MCF 10A (cell line): ENCODE results near the gene AR. TPM values are rescaled to one million over a fixed set of nuclear protein-coding genes. Genes with fewer than 3 reads are reported as not detected.

Source experiments
- BruUV-seq: library from RNA; stranded (reverse); fragments of 400-500 nt; replicated peaks from 2 replicates; lab custom pipeline; 2021; lab: Mats Ljungman, UMichigan
- CTCF ChIA-PET: fragments of 300-600 bp; sonication (Branson Sonifier 250); formaldehyde crosslinking; extraction: SDS; loops from one replicate; lab custom pipeline; 2021; ENCODE audit warnings: antibody characterized with exemption, inconsistent platforms; lab: Yijun Ruan, JAX
- POLR2A ChIA-PET: fragments of 300-600, 350-650 bp; sonication (Branson Sonifier 250); formaldehyde crosslinking; extraction: SDS; loops from one replicate; lab custom pipeline; 2020; ENCODE audit warnings: antibody characterized with exemption, inconsistent platforms; lab: Yijun Ruan, JAX
- DNase-seq: peaks from one replicate; pipeline ENCODE4 v3.0.0-alpha.2; 2018; ENCODE audit not compliant: unreplicated experiment
- H3K27ac Mint-ChIP-seq: one replicate; pipeline ENCODE4 v1.8.0; 2022; ENCODE audit warnings: mild to moderate bottlenecking, low read depth, mixed read lengths; ENCODE audit not compliant: unreplicated experiment
- H3K27me3 Mint-ChIP-seq: one replicate; pipeline ENCODE4 v1.8.0; 2022; ENCODE audit warnings: mixed read lengths; ENCODE audit not compliant: insufficient read depth, unreplicated experiment
- H3K36me3 Mint-ChIP-seq: one replicate; pipeline ENCODE4 v1.8.0; 2022; ENCODE audit warnings: mild to moderate bottlenecking, moderate library complexity, mixed read lengths; ENCODE audit not compliant: insufficient read depth, unreplicated experiment
- H3K4me1 Mint-ChIP-seq: one replicate; pipeline ENCODE4 v1.8.0; 2022; ENCODE audit warnings: mixed read lengths; ENCODE audit not compliant: insufficient read depth, unreplicated experiment
- H3K4me3 Mint-ChIP-seq: one replicate; pipeline ENCODE4 v1.8.0; 2022; ENCODE audit warnings: mild to moderate bottlenecking, moderate library complexity, mixed read lengths; ENCODE audit not compliant: unreplicated experiment
- H3K9me3 Mint-ChIP-seq: one replicate; pipeline ENCODE4 v1.8.0; 2022; ENCODE audit warnings: mixed read lengths; ENCODE audit not compliant: unreplicated experiment
- intact Hi-C: fragments of 100-400 bp; cut with micrococcal nuclease; formaldehyde crosslinking; loops from 2 replicates; pipeline ENCODE4 v1.14.1; 2022
- total RNA-seq: library from RNA; stranded (reverse); gene quantifications from 2 replicates; pipeline ENCODE4 v1.2.3, GENCODE V29; 2022
- TF ChIP-seq, protein P1 (sequence below): fragments of 200-600 bp; IDR thresholded peaks from one replicate; pipeline ENCODE4 v1.8.0; 2022; ENCODE audit warnings: antibody characterized with exemption, mild to moderate bottlenecking; ENCODE audit not compliant: unreplicated experiment

Gene AR
- total RNA-seq, 1 experiment from 2014 or later, result not detected

DNA sequence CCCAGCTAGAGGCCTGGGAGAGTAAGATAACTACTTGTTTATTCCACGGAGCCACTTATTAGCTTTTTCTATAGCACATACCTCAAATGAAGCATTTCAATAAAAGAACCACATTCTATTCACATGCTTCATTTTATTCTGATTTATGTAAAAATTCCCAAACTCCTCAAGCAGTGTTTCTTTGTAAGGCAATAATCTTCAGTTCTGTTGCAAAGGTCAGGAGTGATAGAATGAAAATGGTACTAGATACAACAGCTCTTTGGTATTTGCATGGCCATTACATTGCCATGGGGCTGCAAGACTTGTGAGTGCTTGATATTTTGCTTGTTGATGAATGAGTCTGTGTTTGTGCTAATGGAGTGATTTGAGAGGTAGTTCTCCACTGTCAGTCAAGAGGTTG, 39.4 kb downstream of the AR start:
- H3K4me1 Mint-ChIP-seq, result no peaks in the 10 kb centered on the region
- no peak for DNase-seq
- no TSS peak for BruUV-seq
- peaks cover 8% of the 10 kb centered on the region for H3K9me3 Mint-ChIP-seq
- TF ChIP-seq, protein P1, sequence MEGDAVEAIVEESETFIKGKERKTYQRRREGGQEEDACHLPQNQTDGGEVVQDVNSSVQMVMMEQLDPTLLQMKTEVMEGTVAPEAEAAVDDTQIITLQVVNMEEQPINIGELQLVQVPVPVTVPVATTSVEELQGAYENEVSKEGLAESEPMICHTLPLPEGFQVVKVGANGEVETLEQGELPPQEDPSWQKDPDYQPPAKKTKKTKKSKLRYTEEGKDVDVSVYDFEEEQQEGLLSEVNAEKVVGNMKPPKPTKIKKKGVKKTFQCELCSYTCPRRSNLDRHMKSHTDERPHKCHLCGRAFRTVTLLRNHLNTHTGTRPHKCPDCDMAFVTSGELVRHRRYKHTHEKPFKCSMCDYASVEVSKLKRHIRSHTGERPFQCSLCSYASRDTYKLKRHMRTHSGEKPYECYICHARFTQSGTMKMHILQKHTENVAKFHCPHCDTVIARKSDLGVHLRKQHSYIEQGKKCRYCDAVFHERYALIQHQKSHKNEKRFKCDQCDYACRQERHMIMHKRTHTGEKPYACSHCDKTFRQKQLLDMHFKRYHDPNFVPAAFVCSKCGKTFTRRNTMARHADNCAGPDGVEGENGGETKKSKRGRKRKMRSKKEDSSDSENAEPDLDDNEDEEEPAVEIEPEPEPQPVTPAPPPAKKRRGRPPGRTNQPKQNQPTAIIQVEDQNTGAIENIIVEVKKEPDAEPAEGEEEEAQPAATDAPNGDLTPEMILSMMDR, result no peak
- ChIA-PET POLR2A (no interaction called here), CTCF (interaction anchor here (0.6 kb wide), 1 partner anchor 1251 kb away, joined by 3 read pairs; no protein-coding TSS in a partner anchor)
- intact Hi-C loops, result no loop called here
- H3K36me3 Mint-ChIP-seq, result no peaks in the 10 kb centered on the region
- no peak overlapping the region for H3K4me3 Mint-ChIP-seq
- no peak overlapping the region for H3K27ac Mint-ChIP-seq
- H3K27me3 Mint-ChIP-seq, result no peaks in the 10 kb centered on the region

DNA sequence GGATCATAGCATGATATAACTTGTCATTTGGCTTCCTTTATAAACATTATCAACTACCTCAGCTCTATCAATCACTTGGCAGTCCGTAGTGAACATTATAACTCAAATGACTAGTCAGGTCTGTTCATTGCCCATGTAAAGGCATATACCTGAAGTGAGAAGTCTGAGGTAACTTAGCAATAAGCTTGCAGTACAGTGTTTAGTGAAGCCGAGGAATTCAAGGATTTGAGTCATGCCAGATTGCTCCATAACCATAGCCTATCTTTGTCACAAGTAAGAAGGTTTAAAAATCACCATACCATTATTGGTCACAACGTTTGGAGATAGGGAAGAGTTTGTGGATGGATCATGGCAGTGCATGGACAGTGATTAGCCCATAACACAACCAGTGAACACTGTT, 41.6 kb downstream of the AR start:
- no peak overlapping the region for H3K27ac Mint-ChIP-seq
- no TSS peak for BruUV-seq
- H3K4me3 Mint-ChIP-seq, result no peak overlapping the region
- TF ChIP-seq, protein P1, result no peak
- ChIA-PET CTCF (interaction anchor here (0.6 kb wide), 1 partner anchor 1897 kb away, joined by 3 read pairs; no protein-coding TSS in a partner anchor), POLR2A (no interaction called here)
- H3K9me3 Mint-ChIP-seq, result peaks cover 8% of the 10 kb centered on the region
- H3K27me3 Mint-ChIP-seq, result no peaks in the 10 kb centered on the region
- intact Hi-C loops, result no loop called here
- H3K4me1 Mint-ChIP-seq, result peaks cover 6% of the 10 kb centered on the region
- peak; percentile 19 for DNase-seq
- no peaks in the 10 kb centered on the region for H3K36me3 Mint-ChIP-seq

- H3K27ac Mint-ChIP-seq, result no peak overlapping the region
- H3K4me3 Mint-ChIP-seq, result no peak overlapping the region
- intact Hi-C loops, result no loop called here
- peak; percentile 49 for DNase-seq
- no peaks in the 10 kb centered on the region for H3K27me3 Mint-ChIP-seq
- ChIA-PET POLR2A (no interaction called here), CTCF (interaction anchor here (0.6 kb wide), 1 partner anchor 556 kb away, joined by 3 read pairs; no protein-coding TSS in a partner anchor)
- H3K4me1 Mint-ChIP-seq, result peaks cover 6% of the 10 kb centered on the region
- peaks cover 8% of the 10 kb centered on the region for H3K9me3 Mint-ChIP-seq
- H3K36me3 Mint-ChIP-seq, result no peaks in the 10 kb centered on the region
- BruUV-seq, result no TSS peak
- TF ChIP-seq, protein P1, result no peak
These were observed 44.3 kb downstream of the AR start for GRCh38 chrX:67587946-67588624.

DNA sequence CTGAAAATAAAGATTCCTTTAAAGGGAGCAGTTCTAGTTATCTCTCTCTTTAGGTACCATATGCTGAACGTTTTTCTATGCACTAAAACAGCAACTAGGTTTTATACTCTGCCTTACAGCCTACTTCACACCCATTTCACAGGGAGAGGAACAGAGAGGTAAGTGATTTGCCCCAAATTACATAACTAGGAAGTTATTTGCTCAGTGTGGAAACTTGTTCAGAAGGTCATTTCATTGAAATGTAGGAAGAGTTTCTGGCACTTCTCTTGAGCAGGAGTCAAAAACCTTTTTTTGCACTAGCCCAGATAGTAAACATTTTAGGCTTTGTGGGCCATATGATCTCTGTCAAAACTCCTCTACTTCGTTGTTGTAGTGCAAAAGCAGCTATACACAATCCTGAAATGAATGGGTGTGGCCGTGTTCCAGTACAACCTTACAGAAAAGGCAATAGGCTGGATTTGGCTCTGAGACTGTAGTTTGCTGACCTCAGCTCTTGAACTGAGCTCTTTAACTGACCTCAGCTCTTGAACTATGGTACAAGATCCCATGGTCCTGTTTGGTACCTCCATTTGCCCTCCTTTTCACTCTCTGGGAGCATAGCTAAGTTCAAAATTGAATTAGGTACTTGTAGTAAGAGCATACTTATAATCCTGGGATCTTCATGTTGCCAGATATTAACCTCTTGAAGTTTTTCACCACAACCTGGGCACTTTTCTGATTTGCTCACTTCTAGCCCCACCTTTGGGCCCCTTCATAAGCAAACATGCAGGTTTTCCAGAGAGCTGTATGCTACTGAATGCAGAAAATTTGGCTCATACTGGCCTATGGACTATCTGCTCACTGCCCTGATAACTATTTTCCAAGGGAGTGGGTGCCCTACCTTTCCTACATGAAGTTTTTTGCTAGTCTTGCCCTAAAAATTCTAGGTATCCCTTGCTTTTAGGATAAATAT, 53.3 kb downstream of the AR start:
- no peaks in the 10 kb centered on the region for H3K9me3 Mint-ChIP-seq

More for the DNA sequence above, 53.3 kb downstream of the AR start:
- intact Hi-C loops, result no loop called here
- H3K4me3 Mint-ChIP-seq, result no peak overlapping the region
- BruUV-seq, result no TSS peak
- H3K4me1 Mint-ChIP-seq, result no peaks in the 10 kb centered on the region
- no peak for DNase-seq
- ChIA-PET CTCF (interaction anchor here (1.0 kb wide), 1 partner anchor 43 kb away, joined by 3 read pairs; no protein-coding TSS in a partner anchor), POLR2A (interaction anchor here (0.6 kb wide), 1 partner anchor 302 kb away, joined by 3 read pairs; no protein-coding TSS in a partner anchor)
- TF ChIP-seq, protein P1, result no peak
- no peak overlapping the region for H3K27ac Mint-ChIP-seq
- H3K27me3 Mint-ChIP-seq, result no peaks in the 10 kb centered on the region
- no peaks in the 10 kb centered on the region for H3K36me3 Mint-ChIP-seq
